ENCODE results near the gene FTO.

FTO gene

DNA sequence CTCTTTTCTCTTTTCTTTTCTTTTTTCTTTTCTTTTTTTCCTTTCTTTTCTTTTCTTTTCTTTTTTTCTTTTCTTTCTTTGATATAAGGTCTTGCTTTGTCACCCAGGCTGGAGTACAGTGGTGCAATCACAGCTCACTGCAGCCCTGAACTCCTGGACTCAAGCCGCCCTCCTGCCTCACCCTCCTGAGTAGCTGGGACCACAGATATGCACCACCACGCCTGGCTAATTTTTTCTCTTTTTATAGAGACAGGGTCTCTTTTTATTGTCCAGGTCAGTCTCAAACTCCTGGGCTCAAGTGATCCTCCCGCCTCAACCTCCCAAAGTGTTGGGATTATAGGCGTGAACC lies 436.8 kb downstream of the FTO start:
- no peak for TF ChIP-seq JUND (IDR thresholded peaks at IDR 0.05; ENCODE audit: low read depth)
- no peak for DNase-seq (ENCODE audit: low read depth in 1 of 2, low spot score in 1 of 2)
- in situ Hi-C loops (cut with HindIII; ENCODE audit: low pct_unique_long_range_greater_than_20kb, low sequenced_read_pairs): no loop called here

DNA sequence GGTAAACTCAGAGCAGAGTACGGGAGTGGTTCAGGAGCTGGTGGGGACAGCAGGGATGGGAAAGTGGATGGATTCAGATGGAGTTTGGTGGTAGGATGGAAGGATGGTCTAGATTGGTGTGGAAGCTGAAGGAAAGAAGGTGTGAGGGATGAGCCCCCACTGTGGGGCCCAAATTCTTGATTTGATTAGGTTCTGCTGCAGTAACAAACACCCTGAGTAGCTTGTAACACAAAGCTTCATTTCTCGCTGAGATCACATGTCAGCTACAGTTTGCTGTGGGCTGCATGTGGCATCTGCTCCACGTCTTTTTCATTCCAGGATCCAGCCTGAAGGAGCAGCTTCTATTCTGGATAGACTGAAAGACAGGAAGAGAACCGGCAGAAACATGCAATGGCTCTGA lies 438.8 kb downstream of the FTO start:
- in situ Hi-C loops (cut with HindIII; ENCODE audit: low pct_unique_long_range_greater_than_20kb, low sequenced_read_pairs): no loop called here
- DNase-seq (ENCODE audit: low read depth in 1 of 2, low spot score in 1 of 2): no peak
- TF ChIP-seq JUND (IDR thresholded peaks at IDR 0.05; ENCODE audit: low read depth): no peak

DNA sequence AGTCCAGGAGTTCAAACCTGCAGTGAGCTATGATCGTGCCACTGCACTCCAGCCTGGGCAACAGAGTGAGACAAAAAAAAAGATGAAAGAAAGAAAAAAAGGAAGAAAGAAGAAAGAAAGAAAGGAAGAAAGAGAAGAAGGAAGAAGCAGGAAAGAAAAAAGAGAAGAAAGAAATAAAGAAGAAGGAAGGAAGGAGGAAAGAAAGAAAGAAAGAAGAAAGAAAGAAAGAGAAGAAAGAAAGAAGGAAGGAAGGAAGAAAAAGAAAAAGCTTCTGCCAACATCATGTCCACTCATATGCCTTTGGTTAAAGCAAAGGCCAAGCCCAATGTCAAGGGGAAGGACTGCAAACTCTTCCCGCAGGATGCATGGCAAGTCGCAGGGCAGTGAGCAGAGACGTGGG lies 439.5 kb downstream of the FTO start:
- in situ Hi-C loops (cut with HindIII; ENCODE audit: low pct_unique_long_range_greater_than_20kb, low sequenced_read_pairs): no loop called here
- DNase-seq (ENCODE audit: low read depth in 1 of 2, low spot score in 1 of 2): no peak
- TF ChIP-seq JUND (IDR thresholded peaks at IDR 0.05; ENCODE audit: low read depth): no peak

DNA sequence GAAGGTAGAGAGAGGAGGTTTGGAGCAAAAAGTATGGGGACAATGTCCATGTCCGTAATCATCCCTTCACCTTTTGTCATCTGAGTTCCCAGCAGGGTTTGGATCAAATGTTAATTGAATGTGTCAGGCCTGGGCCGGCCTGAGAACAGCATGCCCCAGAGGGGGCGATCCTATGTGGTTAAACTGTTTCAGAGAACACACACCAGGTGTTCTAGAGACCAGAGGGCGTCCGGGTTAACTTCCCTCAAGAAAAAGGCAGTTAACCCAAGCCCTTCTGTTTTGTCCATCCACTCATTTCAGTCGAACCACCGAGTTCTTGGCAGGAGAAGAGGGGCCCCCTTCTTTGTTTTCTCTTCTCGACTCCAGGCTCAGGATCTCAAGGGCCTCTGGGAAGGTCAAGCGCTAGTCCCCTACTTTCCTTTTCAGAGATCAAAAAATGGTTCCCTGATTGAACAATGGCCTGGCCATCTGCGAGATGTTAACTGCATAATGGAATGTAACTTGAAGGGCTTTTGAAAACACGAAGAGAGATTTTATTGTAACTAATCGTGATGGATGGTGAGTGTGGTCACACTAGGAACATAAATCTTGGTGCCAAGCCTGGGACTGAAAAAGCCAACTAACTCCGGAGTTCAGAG lies 440.1 kb downstream of the FTO start:
- in situ Hi-C loops (cut with HindIII; ENCODE audit: low pct_unique_long_range_greater_than_20kb, low sequenced_read_pairs): no loop called here
- DNase-seq (ENCODE audit: low read depth in 1 of 2, low spot score in 1 of 2): no peak
- TF ChIP-seq JUND (IDR thresholded peaks at IDR 0.05; ENCODE audit: low read depth): no peak

DNA sequence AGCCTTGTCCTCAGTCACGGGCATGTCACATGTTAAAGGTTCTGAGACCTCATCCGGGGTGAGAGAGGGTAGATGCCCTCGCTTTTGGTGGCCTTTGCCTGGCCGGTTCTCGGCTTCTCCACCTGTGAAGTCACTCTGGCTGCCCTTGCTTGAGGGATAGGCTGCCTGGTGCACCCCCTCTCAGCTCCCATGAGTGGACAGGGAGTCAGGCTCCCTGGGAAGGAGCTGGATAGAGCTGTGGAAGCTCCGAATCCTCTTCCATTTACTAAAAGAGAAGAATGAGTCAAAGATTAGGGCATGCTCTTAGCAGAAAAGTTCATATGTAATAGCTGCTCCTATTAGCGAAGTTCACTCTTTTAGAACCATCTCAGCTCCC lies 440.6 kb downstream of the FTO start:
- TF ChIP-seq JUND (IDR thresholded peaks at IDR 0.05; ENCODE audit: low read depth): no peak
- DNase-seq (ENCODE audit: low read depth in 1 of 2, low spot score in 1 of 2): no peak
- in situ Hi-C loops (cut with HindIII; ENCODE audit: low pct_unique_long_range_greater_than_20kb, low sequenced_read_pairs): no loop called here

DNA sequence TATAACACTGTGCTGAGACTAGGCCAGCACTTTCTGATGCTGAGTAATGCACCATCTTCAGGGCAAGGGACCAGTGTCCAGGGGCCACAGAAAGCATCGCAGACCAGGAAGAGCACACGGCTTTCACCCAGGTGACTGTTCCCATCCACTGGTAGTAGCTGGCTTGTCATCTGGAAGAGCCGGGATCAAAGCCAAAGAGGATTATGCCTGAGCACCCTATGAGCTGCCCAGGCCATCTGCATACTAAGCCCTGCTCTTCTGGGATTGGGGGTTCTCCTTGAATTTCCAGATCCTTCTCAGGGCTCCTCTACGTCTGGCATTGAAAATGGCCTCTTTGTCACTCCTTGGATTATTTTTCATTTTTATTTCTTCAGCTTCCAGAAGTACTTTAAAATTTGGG lies 441.9 kb downstream of the FTO start:
- no peak for DNase-seq (ENCODE audit: low read depth in 1 of 2, low spot score in 1 of 2)
- no peak for TF ChIP-seq JUND (IDR thresholded peaks at IDR 0.05; ENCODE audit: low read depth)
- in situ Hi-C loops (cut with HindIII; ENCODE audit: low pct_unique_long_range_greater_than_20kb, low sequenced_read_pairs): no loop called here

DNA sequence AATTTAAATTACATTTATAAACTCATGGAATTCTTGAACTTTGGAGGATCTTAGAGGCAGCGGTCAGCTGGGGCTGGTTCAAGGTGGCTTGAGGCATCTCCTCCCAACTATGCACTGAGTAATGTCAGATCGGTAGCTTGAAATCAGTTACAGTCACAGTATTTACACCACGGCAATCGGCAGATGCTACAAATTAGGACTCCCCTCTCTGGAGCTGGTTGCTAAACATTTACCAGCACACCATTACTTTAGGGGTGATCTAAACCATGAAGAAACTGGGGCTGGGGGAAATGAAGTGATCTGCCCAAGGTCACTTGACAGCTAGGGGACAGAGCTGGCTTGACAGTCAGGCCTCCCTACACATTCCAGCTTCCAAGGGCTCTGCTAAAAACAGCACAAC lies 445.0 kb downstream of the FTO start:
- no peak for TF ChIP-seq JUND (IDR thresholded peaks at IDR 0.05; ENCODE audit: low read depth)
- no peak for DNase-seq (ENCODE audit: low read depth in 1 of 2, low spot score in 1 of 2)
- in situ Hi-C loops (cut with HindIII; ENCODE audit: low pct_unique_long_range_greater_than_20kb, low sequenced_read_pairs): no loop called here

DNA sequence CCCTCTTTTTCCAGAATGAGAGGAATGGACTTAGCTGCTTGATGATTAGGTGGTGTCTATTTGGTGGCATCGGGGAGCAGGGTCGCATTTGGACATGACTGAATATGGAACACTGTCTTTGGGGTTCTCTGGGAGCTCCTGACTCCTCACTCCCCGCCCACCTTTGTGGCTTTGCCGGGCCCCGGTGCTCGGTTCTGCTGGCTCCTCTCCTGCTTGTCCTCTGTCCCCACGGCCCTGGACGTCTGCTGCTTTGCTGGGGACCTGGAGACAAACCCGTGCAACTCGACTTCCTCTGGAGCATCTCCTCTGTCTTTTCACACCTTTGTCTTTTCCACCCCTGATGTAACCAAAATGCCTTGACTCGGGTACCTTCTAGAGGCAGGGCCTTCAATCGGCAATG lies 446.9 kb downstream of the FTO start:
- no peak for TF ChIP-seq JUND (IDR thresholded peaks at IDR 0.05; ENCODE audit: low read depth)
- in situ Hi-C loops (cut with HindIII; ENCODE audit: low pct_unique_long_range_greater_than_20kb, low sequenced_read_pairs): no loop called here
- DNase-seq (ENCODE audit: low read depth in 1 of 2, low spot score in 1 of 2): no peak

DNA sequence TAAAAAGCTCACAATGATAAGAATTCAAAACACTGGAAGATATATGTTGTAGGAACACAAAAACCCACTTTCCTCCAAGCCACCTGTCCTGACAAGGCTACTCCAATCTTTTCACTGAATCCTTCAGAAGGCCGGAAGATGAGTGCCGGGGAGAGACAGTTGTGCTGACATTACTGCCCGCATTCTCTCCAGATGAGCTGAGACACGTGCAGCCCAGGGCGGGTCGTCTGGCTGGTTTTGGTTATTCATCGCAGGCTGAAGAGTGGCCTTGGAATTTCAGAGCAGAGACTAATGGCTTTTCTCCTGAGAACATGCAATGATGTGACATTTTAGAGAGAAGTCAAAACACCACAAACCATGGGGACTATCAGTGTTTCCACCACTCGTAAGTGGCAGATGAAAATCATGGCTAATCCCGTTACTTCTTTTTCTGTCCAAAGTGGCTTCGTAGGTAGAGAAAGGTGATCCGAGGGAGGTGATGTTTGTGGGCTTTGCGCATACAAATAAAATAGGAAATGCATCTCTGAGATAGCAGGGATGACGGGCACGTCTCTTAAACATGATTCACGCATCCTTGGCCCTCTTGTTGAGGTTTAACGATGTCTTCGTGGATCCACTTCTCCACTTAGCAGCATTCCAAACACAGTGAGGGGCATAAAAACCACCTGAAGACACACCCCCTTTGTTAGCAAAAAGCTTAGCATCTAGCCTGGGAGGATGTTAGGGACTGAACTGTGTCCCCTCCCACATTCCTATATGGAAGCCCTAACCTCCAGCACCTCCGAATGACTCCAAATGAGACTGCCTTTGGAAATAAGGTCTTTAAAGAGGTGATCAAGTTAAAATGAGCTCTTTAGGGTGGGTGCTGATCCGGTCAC lies 448.6 kb downstream of the FTO start:
- TF ChIP-seq JUND (IDR thresholded peaks at IDR 0.05; ENCODE audit: low read depth): no peak
- DNase-seq (ENCODE audit: low read depth in 1 of 2, low spot score in 1 of 2): no peak
- in situ Hi-C loops (cut with HindIII; ENCODE audit: low pct_unique_long_range_greater_than_20kb, low sequenced_read_pairs): no loop called here

DNA sequence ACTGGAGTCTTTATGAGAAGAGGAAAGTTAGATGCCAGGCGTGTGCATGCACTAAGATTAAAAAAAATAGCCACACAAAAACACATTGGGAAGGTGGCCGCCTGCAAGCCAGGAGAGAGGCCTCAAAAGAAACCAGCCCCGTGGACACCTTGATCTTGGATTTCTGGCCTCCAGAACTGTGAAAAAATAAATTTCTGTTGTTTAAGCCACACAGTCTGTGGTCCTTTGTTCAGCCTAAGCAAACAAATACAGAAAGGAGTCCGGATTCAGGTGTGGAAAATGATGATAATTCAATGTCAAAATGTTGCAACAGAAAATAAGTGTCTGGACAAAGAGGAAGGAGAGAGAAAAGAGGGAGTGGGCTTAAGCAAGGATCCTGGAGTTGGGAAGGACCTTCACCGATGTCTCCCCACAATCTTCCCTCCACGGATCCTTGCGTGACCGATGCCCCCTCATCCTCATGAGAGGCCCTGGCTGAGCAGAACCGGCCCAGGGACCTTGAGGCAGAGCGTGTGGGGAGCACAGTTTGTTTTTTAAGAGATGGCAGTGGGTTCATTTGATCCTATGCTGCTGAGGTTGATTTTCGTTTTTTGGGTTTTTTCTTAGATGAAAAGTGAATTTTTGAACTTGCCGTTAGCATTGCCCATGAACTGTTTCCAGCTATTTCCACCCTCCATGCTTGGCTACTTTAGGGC lies 449.4 kb downstream of the FTO start:
- in situ Hi-C loops (cut with HindIII; ENCODE audit: low pct_unique_long_range_greater_than_20kb, low sequenced_read_pairs): no loop called here
- DNase-seq (ENCODE audit: low read depth in 1 of 2, low spot score in 1 of 2): no peak
- no peak for TF ChIP-seq JUND (IDR thresholded peaks at IDR 0.05; ENCODE audit: low read depth)

DNA sequence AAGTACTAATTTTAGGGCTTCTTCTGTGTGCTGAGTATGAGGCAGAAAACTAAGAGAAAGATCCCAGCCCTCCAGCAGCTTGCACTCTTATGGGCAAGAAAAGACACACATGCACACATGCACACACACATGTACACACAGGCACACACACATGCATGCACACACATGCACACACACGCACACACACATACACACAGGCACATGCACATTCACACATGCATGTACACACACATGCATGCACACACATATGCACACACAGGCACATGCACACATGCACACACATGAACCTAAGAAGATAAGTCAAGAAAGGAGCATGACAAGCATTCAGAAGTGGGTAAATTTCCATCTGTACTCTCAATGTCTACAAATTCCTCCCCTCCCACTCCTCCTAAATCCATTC lies 452.4 kb downstream of the FTO start:
- no peak for TF ChIP-seq JUND (IDR thresholded peaks at IDR 0.05; ENCODE audit: low read depth)
- in situ Hi-C loops (cut with HindIII; ENCODE audit: low pct_unique_long_range_greater_than_20kb, low sequenced_read_pairs): no loop called here
- no peak for DNase-seq (ENCODE audit: low read depth in 1 of 2, low spot score in 1 of 2)

DNA sequence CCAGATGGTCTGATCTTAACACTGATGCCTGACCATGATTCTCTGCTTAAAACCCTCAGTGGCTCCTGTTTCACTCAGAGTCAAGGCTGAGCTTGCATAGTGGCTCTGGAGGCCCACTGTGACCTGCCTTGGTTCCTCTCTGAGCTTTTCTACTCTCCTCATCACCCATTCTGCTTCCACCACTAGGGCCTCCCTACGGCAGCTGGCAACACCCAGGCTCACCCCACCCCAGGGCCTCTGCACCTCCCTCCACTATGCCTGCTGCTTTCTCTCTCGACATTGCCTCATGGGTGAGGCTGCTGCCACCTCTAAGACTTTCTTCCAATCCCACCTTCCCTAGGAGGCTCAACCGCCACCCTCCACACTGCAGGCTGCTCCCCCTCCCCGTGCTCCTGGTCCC lies 455.0 kb downstream of the FTO start:
- in situ Hi-C loops (cut with HindIII; ENCODE audit: low pct_unique_long_range_greater_than_20kb, low sequenced_read_pairs): no loop called here
- DNase-seq (ENCODE audit: low read depth in 1 of 2, low spot score in 1 of 2): no peak
- TF ChIP-seq JUND (IDR thresholded peaks at IDR 0.05; ENCODE audit: low read depth): no peak

DNA sequence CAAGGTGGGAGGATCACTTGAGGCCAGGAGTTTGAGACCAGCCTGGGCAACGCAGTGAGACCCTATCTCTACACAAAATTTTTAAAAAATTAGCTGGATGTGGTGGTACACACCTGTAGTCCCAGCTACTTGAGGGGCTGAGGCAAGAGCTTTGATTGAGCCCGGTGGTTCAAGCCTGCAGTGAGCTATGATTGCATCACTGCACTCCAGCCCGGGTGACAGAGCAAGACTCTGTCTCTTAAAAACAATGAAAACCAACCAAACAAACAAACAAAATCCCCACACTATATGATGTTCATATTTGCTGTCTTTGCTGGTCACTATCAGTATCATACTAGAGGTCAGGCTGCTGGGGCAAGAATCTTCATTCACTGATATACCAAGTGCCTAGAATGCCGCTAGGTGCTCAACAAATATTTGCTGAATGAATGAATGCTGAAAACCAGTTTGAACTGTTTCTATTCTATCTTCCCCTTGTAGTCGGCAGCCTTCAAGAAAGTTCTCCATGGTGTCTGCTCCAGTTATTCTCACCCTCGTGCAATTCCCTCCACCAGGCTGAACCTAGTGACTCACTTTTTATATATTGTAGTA lies 455.6 kb downstream of the FTO start:
- in situ Hi-C loops (cut with HindIII; ENCODE audit: low pct_unique_long_range_greater_than_20kb, low sequenced_read_pairs): no loop called here
- no peak for DNase-seq (ENCODE audit: low read depth in 1 of 2, low spot score in 1 of 2)
- TF ChIP-seq JUND (IDR thresholded peaks at IDR 0.05; ENCODE audit: low read depth): no peak

All from T47D (cell line).